PC-3 (cell line): ENCODE measurements around the gene FGD4.

Source experiments
- EZH2 ChIP-seq: fragments of 300-600 bp; sonication (generic); IDR thresholded peaks from one replicate; pipeline ENCODE4 v1.6.1; 2017; ENCODE audit warnings: antibody characterized with exemption, mild to moderate bottlenecking, low read length; ENCODE audit not compliant: unreplicated experiment
- EZH2phosphoT487 ChIP-seq: fragments of 300-600 bp; sonication (generic); IDR thresholded peaks from 2 replicates; pipeline ENCODE4 v1.6.1; 2018; ENCODE audit warnings: mild to moderate bottlenecking, antibody characterized with exemption, low read length, borderline replicate concordance
- TF ChIP-seq, protein P1 (sequence below): fragments of 300-600 bp; sonication (generic); conservative IDR thresholded peaks from 2 replicates; pipeline ENCODE4 v1.5.1; 2017; ENCODE audit warnings: antibody characterized with exemption, low read depth, mild to moderate bottlenecking, low read length

DNA sequence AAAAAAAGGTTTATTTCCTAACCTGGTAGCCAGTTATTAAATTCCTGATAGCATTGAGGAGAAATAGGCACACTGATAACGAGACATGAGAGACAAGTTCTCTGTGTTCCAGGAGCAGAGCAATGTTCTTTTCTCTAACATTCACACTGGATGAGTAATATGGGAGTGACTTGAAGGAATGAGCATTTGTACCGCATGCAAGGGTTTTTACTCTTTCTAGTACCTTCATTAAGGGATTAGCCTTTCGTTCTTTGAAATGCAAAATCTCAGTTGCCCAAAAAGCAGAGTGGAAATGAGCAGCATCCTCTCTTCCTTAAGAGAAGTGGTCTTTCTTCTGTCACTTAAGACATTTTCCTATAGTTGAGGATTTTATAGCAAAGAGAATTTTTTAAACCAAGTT is 54.7 kb downstream of the FGD4 start:
- no peak for TF ChIP-seq EZH2
- TF ChIP-seq, protein P1, sequence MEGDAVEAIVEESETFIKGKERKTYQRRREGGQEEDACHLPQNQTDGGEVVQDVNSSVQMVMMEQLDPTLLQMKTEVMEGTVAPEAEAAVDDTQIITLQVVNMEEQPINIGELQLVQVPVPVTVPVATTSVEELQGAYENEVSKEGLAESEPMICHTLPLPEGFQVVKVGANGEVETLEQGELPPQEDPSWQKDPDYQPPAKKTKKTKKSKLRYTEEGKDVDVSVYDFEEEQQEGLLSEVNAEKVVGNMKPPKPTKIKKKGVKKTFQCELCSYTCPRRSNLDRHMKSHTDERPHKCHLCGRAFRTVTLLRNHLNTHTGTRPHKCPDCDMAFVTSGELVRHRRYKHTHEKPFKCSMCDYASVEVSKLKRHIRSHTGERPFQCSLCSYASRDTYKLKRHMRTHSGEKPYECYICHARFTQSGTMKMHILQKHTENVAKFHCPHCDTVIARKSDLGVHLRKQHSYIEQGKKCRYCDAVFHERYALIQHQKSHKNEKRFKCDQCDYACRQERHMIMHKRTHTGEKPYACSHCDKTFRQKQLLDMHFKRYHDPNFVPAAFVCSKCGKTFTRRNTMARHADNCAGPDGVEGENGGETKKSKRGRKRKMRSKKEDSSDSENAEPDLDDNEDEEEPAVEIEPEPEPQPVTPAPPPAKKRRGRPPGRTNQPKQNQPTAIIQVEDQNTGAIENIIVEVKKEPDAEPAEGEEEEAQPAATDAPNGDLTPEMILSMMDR, result no peak
- no peak for TF ChIP-seq EZH2phosphoT487
